ENCODE measurements around the gene RXRA. TPM values are rescaled to one million over a fixed set of nuclear protein-coding genes. Genes with fewer than 3 reads are reported as not detected.
"Not testable (repeated sequence)": the region's sequence is repeated elsewhere in the genome, so short reads cannot be mapped to it uniquely, and the experiment has no call there.

RXRA gene
- total RNA-seq, 1 donor from 2014 or later: 29.6 TPM

GRCh38 chr9:134293611-134294152 lies 32.6 kb upstream of the RXRA start:
- DNase-seq: peak; percentile 38

- no peak for DNase-seq
These were observed 31.8 kb upstream of the RXRA start for GRCh38 chr9:134294153-134295071.

GRCh38 chr9:134295101-134295745 lies 31.0 kb upstream of the RXRA start:
- DNase-seq: no peak

GRCh38 chr9:134295746-134296250 lies 30.5 kb upstream of the RXRA start:
- DNase-seq: no peak

GRCh38 chr9:134296301-134297082 lies 29.8 kb upstream of the RXRA start:
- DNase-seq: no peak

- no peak for DNase-seq
These were observed 29.2 kb upstream of the RXRA start for GRCh38 chr9:134297083-134297410.

GRCh38 chr9:134297576-134297975 lies 28.7 kb upstream of the RXRA start:
- no peak for DNase-seq

- no peak for DNase-seq
These were observed 28.3 kb upstream of the RXRA start for GRCh38 chr9:134298000-134298399.

- no peak for DNase-seq
These were observed 27.2 kb upstream of the RXRA start for GRCh38 chr9:134299068-134299467.

GRCh38 chr9:134299883-134300282 lies 26.4 kb upstream of the RXRA start:
- DNase-seq: no peak

- no peak for DNase-seq
These were observed 24.7 kb upstream of the RXRA start for GRCh38 chr9:134301387-134302129.

GRCh38 chr9:134302130-134302817 lies 24.0 kb upstream of the RXRA start:
- DNase-seq: no peak

GRCh38 chr9:134303601-134304000 lies 22.7 kb upstream of the RXRA start:
- no peak for DNase-seq

GRCh38 chr9:134304261-134304660 lies 22.0 kb upstream of the RXRA start:
- DNase-seq: no peak

- no peak for DNase-seq
These were observed 21.6 kb upstream of the RXRA start for GRCh38 chr9:134304690-134305089.

- DNase-seq: no peak
These were observed 20.7 kb upstream of the RXRA start for GRCh38 chr9:134305533-134305932.

GRCh38 chr9:134306042-134306441 lies 20.2 kb upstream of the RXRA start:
- DNase-seq: not testable (repeated sequence)

- peak; percentile 35 for DNase-seq
These were observed 19.3 kb upstream of the RXRA start for GRCh38 chr9:134306636-134307600.

- no peak for DNase-seq
These were observed 18.3 kb upstream of the RXRA start for GRCh38 chr9:134307674-134308638.

Data from skin of body (tissue), 2 donors.